Neural progenitor cell (in vitro differentiated cells): ENCODE results near the gene PRDM15. TPM values are rescaled to one million over a fixed set of nuclear protein-coding genes. Genes with fewer than 3 reads are reported as not detected.

Experiments
- DNase-seq: peaks from one replicate; pipeline ENCODE4 v3.0.0-alpha.2; 2016; ENCODE audit warnings: low spot score
- H2AFZ ChIP-seq: fragments of 200-600 bp; sonication (generic); replicated peaks from 2 replicates; pipeline ENCODE4 v1.6.1; 2016; ENCODE audit warnings: antibody characterized with exemption
- H3F3A ChIP-seq: fragments of 200-600 bp; sonication (generic); 2 replicates; pipeline ENCODE4 v1.6.1; 2016; ENCODE audit warnings: antibody characterized with exemption, low read depth
- H3K27ac ChIP-seq: fragments of 200-600 bp; sonication (generic); 2 replicates; pipeline ENCODE4 v1.5.1; 2016; ENCODE audit warnings: mild to moderate bottlenecking
- H3K27me3 ChIP-seq: fragments of 200-600 bp; sonication (generic); 2 replicates; pipeline ENCODE4 v1.6.1; 2016; ENCODE audit warnings: mild to moderate bottlenecking, moderate library complexity
- H3K36me3 ChIP-seq: fragments of 200-600 bp; sonication (generic); 2 replicates; pipeline ENCODE4 v1.5.1; 2016
- H3K4me1 ChIP-seq: fragments of 200-600 bp; sonication (generic); 2 replicates; pipeline ENCODE4 v1.6.1; 2016; ENCODE audit warnings: mixed run types
- H3K4me2 ChIP-seq: fragments of 200-600 bp; sonication (generic); 2 replicates; pipeline ENCODE4 v1.6.1; 2016
- H3K4me3 ChIP-seq: fragments of 200-600 bp; sonication (generic); 2 replicates; pipeline ENCODE4 v1.5.1; 2016
- H3K79me2 ChIP-seq: fragments of 200-600 bp; sonication (generic); 2 replicates; pipeline ENCODE4 v1.6.1; 2016; ENCODE audit warnings: low read depth
- H3K9ac ChIP-seq: fragments of 200-600 bp; sonication (generic); 2 replicates; pipeline ENCODE4 v1.6.1; 2016
- H3K9me3 ChIP-seq: fragments of 200-600 bp; sonication (generic); 2 replicates; pipeline ENCODE4 v1.5.1; 2016; ENCODE audit warnings: low read depth
- H4K20me1 ChIP-seq: fragments of 200-600 bp; sonication (generic); 2 replicates; pipeline ENCODE4 v1.6.1; 2016; ENCODE audit warnings: low read depth
- H3K27ac Mint-ChIP-seq: 3 replicates; pipeline ENCODE4 v1.8.0; 2021; ENCODE audit warnings: mixed read lengths
- H3K27me3 Mint-ChIP-seq: 2 replicates; pipeline ENCODE4 v1.8.0; 2022; ENCODE audit warnings: low read depth, mild to moderate bottlenecking, inconsistent platforms, moderate library complexity, mixed read lengths; ENCODE audit not compliant: insufficient read depth
- H3K36me3 Mint-ChIP-seq: 3 replicates; pipeline ENCODE4 v1.8.0; 2021; ENCODE audit warnings: mixed read lengths
- H3K4me1 Mint-ChIP-seq: 3 replicates; pipeline ENCODE4 v1.8.0; 2021; ENCODE audit warnings: mixed read lengths
- H3K4me3 Mint-ChIP-seq: 3 replicates; pipeline ENCODE4 v1.8.0; 2021; ENCODE audit warnings: mild to moderate bottlenecking, moderate library complexity, mixed read lengths
- H3K9me3 Mint-ChIP-seq: 3 replicates; pipeline ENCODE4 v1.8.0; 2020; ENCODE audit warnings: mixed read lengths
- CTCF ChIP-seq: fragments of 200-600 bp; sonication (generic); IDR thresholded peaks from 2 replicates; pipeline ENCODE4 v1.5.1; 2017; ENCODE audit warnings: antibody characterized with exemption, mild to moderate bottlenecking
- EZH2 ChIP-seq: fragments of 200-600 bp; sonication (generic); IDR thresholded peaks from 2 replicates; pipeline ENCODE4 v1.6.1; 2017; ENCODE audit warnings: antibody characterized with exemption, mild to moderate bottlenecking, moderate library complexity
- EZH2phosphoT487 ChIP-seq: fragments of 200-600 bp; sonication (generic); IDR thresholded peaks from 2 replicates; pipeline ENCODE4 v1.6.1; 2017; ENCODE audit warnings: antibody characterized with exemption
- total RNA-seq: library from RNA; depleted of rRNA; stranded (reverse); fragments of >200 nt; gene quantifications from 2 replicates; pipeline ENCODE4 v1.2.3, GENCODE V29; 2015; ENCODE audit warnings: low replicate concordance

Gene PRDM15
- total RNA-seq, 1 donor from 2014 or later = 9.0 TPM

- Mint-ChIP-seq H3K27ac (no peak overlapping the region), H3K27me3 (peaks cover 4% of the 10 kb centered on the region)
- H3K36me3 ChIP-seq = no peaks in the 10 kb centered on the region
These were observed 28.5 kb upstream of the PRDM15 start for GRCh38 chr21:41907496-41908258.

GRCh38 chr21:41906770-41907169 is 27.6 kb upstream of the PRDM15 start:
- Histone ChIP-seq H3K4me2 (no peak overlapping the region), H3K9me3 (no peaks in the 10 kb centered on the region), H2AFZ (no peak overlapping the region), H3K27ac (no peak overlapping the region), H3K27me3 (no peaks in the 10 kb centered on the region), H3K36me3 (no peaks in the 10 kb centered on the region), H3K4me1 (no peaks in the 10 kb centered on the region), H3F3A (no peaks in the 10 kb centered on the region), H3K9ac (no peak overlapping the region), H3K4me3 (no peak overlapping the region), H4K20me1 (no peaks in the 10 kb centered on the region), H3K79me2 (no peaks in the 10 kb centered on the region)
- Mint-ChIP-seq H3K9me3 (no peaks in the 10 kb centered on the region), H3K27ac (no peak overlapping the region), H3K27me3 (peaks cover 4% of the 10 kb centered on the region), H3K4me1 (no peaks in the 10 kb centered on the region), H3K4me3 (no peak overlapping the region), H3K36me3 (no peaks in the 10 kb centered on the region)
- TF ChIP-seq CTCF (no peak), EZH2 (no peak), EZH2phosphoT487 (no peak)
- DNase-seq = no peak

More at GRCh38 chr21:41907496-41908258, 28.5 kb upstream of the PRDM15 start:
- H2AFZ ChIP-seq = no peak overlapping the region
- no peaks in the 10 kb centered on the region for H3K9me3 Mint-ChIP-seq
- no peaks in the 10 kb centered on the region for H4K20me1 ChIP-seq
- no peak overlapping the region for H3K4me3 Mint-ChIP-seq
- H3K4me1 ChIP-seq = no peaks in the 10 kb centered on the region
- no peaks in the 10 kb centered on the region for H3K9me3 ChIP-seq
- H3F3A ChIP-seq = no peaks in the 10 kb centered on the region
- H3K27ac ChIP-seq = no peak overlapping the region
- no peaks in the 10 kb centered on the region for H3K27me3 ChIP-seq
- no peaks in the 10 kb centered on the region for H3K79me2 ChIP-seq
- DNase-seq = no peak
- no peak for TF ChIP-seq EZH2phosphoT487
- TF ChIP-seq CTCF = no peak
- TF ChIP-seq EZH2 = no peak
- H3K36me3 Mint-ChIP-seq = no peaks in the 10 kb centered on the region
- no peak overlapping the region for H3K9ac ChIP-seq
- H3K4me2 ChIP-seq = no peak overlapping the region
- no peaks in the 10 kb centered on the region for H3K4me1 Mint-ChIP-seq
- H3K4me3 ChIP-seq = no peak overlapping the region

GRCh38 chr21:41903559-41904351 is 24.6 kb upstream of the PRDM15 start:
- H3K27ac Mint-ChIP-seq = no peak overlapping the region
- DNase-seq = no peak
- H3K79me2 ChIP-seq = no peaks in the 10 kb centered on the region
- no peak overlapping the region for H3K27ac ChIP-seq
- H3K36me3 Mint-ChIP-seq = peaks cover 4% of the 10 kb centered on the region
- H4K20me1 ChIP-seq = no peaks in the 10 kb centered on the region
- no peaks in the 10 kb centered on the region for H3F3A ChIP-seq
- H3K9me3 Mint-ChIP-seq = no peaks in the 10 kb centered on the region
- TF ChIP-seq EZH2phosphoT487 = no peak
- TF ChIP-seq CTCF = no peak
- no peak for TF ChIP-seq EZH2
- no peak overlapping the region for H2AFZ ChIP-seq
- peaks cover 7% of the 10 kb centered on the region for H3K4me1 Mint-ChIP-seq
- no peak overlapping the region for H3K9ac ChIP-seq
- peaks cover 6% of the 10 kb centered on the region for H3K27me3 Mint-ChIP-seq
- no peak overlapping the region for H3K4me2 ChIP-seq
- H3K4me3 ChIP-seq = no peak overlapping the region
- no peaks in the 10 kb centered on the region for H3K9me3 ChIP-seq
- no peaks in the 10 kb centered on the region for H3K27me3 ChIP-seq
- H3K4me1 ChIP-seq = peaks cover 8% of the 10 kb centered on the region
- H3K4me3 Mint-ChIP-seq = no peak overlapping the region
- H3K36me3 ChIP-seq = no peaks in the 10 kb centered on the region
